Calu3 (cell line): ENCODE results near the gene EFCAB11. TPM values are rescaled to one million over a fixed set of nuclear protein-coding genes. Genes with fewer than 3 reads are reported as not detected.

Source experiments
- BruUV-seq: library from RNA; stranded (reverse); fragments of 400-500 nt; replicated peaks from 2 replicates; lab custom pipeline; 2021; lab: Mats Ljungman, UMichigan
- CTCF ChIA-PET: fragments of 300-600 bp; sonication (Branson Sonifier 250); formaldehyde crosslinking; loops from one replicate; lab custom pipeline; 2022; ENCODE audit warnings: antibody characterized with exemption; lab: Charles Lee
- DNase-seq: peaks from one replicate; pipeline ENCODE4 v3.0.0; 2022
- H3K27ac Mint-ChIP-seq: one replicate; pipeline ENCODE4 v1.8.0; 2022; ENCODE audit warnings: mixed read lengths; ENCODE audit not compliant: unreplicated experiment
- H3K27me3 Mint-ChIP-seq: one replicate; pipeline ENCODE4 v1.8.0; 2022; ENCODE audit warnings: mixed read lengths; ENCODE audit not compliant: unreplicated experiment
- H3K36me3 Mint-ChIP-seq: one replicate; pipeline ENCODE4 v1.8.0; 2022; ENCODE audit warnings: mild to moderate bottlenecking, moderate library complexity, mixed read lengths; ENCODE audit not compliant: insufficient read depth, unreplicated experiment
- H3K4me1 Mint-ChIP-seq: one replicate; pipeline ENCODE4 v1.8.0; 2022; ENCODE audit warnings: mild to moderate bottlenecking, low read depth, mixed read lengths; ENCODE audit not compliant: unreplicated experiment
- H3K4me3 Mint-ChIP-seq: one replicate; pipeline ENCODE4 v1.8.0; 2022; ENCODE audit warnings: mild to moderate bottlenecking, low read depth, moderate library complexity, mixed read lengths; ENCODE audit not compliant: unreplicated experiment
- H3K9me3 Mint-ChIP-seq: one replicate; pipeline ENCODE4 v1.8.0; 2022; ENCODE audit warnings: low read depth, mixed read lengths; ENCODE audit not compliant: unreplicated experiment
- CTCF ChIP-seq: fragments of 200-600 bp; IDR thresholded peaks from one replicate; pipeline ENCODE4 v1.8.0; 2022; ENCODE audit warnings: antibody characterized with exemption; ENCODE audit not compliant: unreplicated experiment
- intact Hi-C: fragments of 100-400 bp; cut with micrococcal nuclease; formaldehyde crosslinking; loops from one replicate; pipeline ENCODE4 v1.10.0; 2022; ENCODE audit not compliant: unreplicated experiment
- total RNA-seq: library from RNA; stranded (reverse); gene quantifications from 2 replicates; pipeline ENCODE4 v1.2.3, GENCODE V29; 2022

EFCAB11 gene
- total RNA-seq, 1 experiment from 2014 or later = 29.4 TPM

- BruUV-seq = no TSS peak
- no peaks in the 10 kb centered on the region for H3K27me3 Mint-ChIP-seq
- no peaks in the 10 kb centered on the region for H3K4me1 Mint-ChIP-seq
- H3K36me3 Mint-ChIP-seq = no peaks in the 10 kb centered on the region
- H3K4me3 Mint-ChIP-seq = no peak overlapping the region
- DNase-seq = no peak
- intact Hi-C loops = no loop called here
- no peak for TF ChIP-seq CTCF
- CTCF ChIA-PET = no interaction called here
- no peak overlapping the region for H3K27ac Mint-ChIP-seq
- no peaks in the 10 kb centered on the region for H3K9me3 Mint-ChIP-seq
Observed at GRCh38 chr14:89781046-89781445, 173.5 kb downstream of the EFCAB11 start.

GRCh38 chr14:89779707-89780106, 174.8 kb downstream of the EFCAB11 start:
- CTCF ChIA-PET = no interaction called here
- no peak overlapping the region for H3K4me3 Mint-ChIP-seq
- intact Hi-C loops = no loop called here
- no peaks in the 10 kb centered on the region for H3K27me3 Mint-ChIP-seq
- H3K9me3 Mint-ChIP-seq = no peaks in the 10 kb centered on the region
- DNase-seq = no peak
- no TSS peak for BruUV-seq
- H3K27ac Mint-ChIP-seq = no peak overlapping the region
- TF ChIP-seq CTCF = no peak
- no peaks in the 10 kb centered on the region for H3K36me3 Mint-ChIP-seq
- no peaks in the 10 kb centered on the region for H3K4me1 Mint-ChIP-seq

GRCh38 chr14:89775946-89776345, 178.6 kb downstream of the EFCAB11 start:
- Mint-ChIP-seq H3K27ac (no peak overlapping the region), H3K36me3 (no peaks in the 10 kb centered on the region), H3K4me1 (no peaks in the 10 kb centered on the region), H3K27me3 (no peaks in the 10 kb centered on the region), H3K9me3 (no peaks in the 10 kb centered on the region), H3K4me3 (no peak overlapping the region)
- intact Hi-C loops = no loop called here
- no peak for TF ChIP-seq CTCF
- BruUV-seq = no TSS peak
- CTCF ChIA-PET = interaction anchor here (0.6 kb wide), 1 partner anchor 27 kb away, joined by 3 read pairs; no protein-coding TSS in a partner anchor
- no peak for DNase-seq

- H3K27me3 Mint-ChIP-seq = no peaks in the 10 kb centered on the region
- no TSS peak for BruUV-seq
- no peak overlapping the region for H3K27ac Mint-ChIP-seq
- CTCF ChIA-PET = no interaction called here
- H3K36me3 Mint-ChIP-seq = no peaks in the 10 kb centered on the region
- no peaks in the 10 kb centered on the region for H3K9me3 Mint-ChIP-seq
- H3K4me3 Mint-ChIP-seq = no peak overlapping the region
- no peak for TF ChIP-seq CTCF
- intact Hi-C loops = no loop called here
- H3K4me1 Mint-ChIP-seq = no peaks in the 10 kb centered on the region
- no peak for DNase-seq
Observed at GRCh38 chr14:89775151-89775550, 179.4 kb downstream of the EFCAB11 start.
